Left lobe of liver (tissue), 2 donors: ENCODE results near the gene HIPK3. TPM values are rescaled to one million over a fixed set of nuclear protein-coding genes. Genes with fewer than 3 reads are reported as not detected.
"Not testable (repeated sequence)": the region's sequence is repeated elsewhere in the genome, so short reads cannot be mapped to it uniquely, and the experiment has no call there.

Source experiments
- ATAC-seq: fragments of 200-7000 bp; cut with Tn5 transposase; one replicate; pipeline ENCODE4 v1.9.1; 2020; ENCODE audit warnings: mild to moderate bottlenecking, moderate library complexity
- DNase-seq: peaks from one replicate; pipeline ENCODE4 v3.0.0-alpha.2; 2020; ENCODE audit warnings: low spot score
- total RNA-seq: library from RNA; stranded (reverse); gene quantifications from one replicate; pipeline ENCODE4 v1.2.1, GENCODE V29; 2021
- donor health status: DM: no; HTN: no; CAD: no; lungs with moderate emphysema.
- donor health status: DM: no; HTN: yes; CAD: no.

The HIPK3 gene
- total RNA-seq, 1 donor from 2014 or later, result 34.9 TPM

GRCh38 chr11:33258631-33259205 is 1.5 kb downstream of the HIPK3 start:
- no peak for DNase-seq
- ATAC-seq, result peak; percentile 46

- ATAC-seq (no peak), DNase-seq (no peak)
Measured at GRCh38 chr11:33259869-33260268, 2.7 kb downstream of the HIPK3 start.

GRCh38 chr11:33261350-33261749 is 4.2 kb downstream of the HIPK3 start:
- DNase-seq, ATAC-seq: not testable (repeated sequence)

GRCh38 chr11:33262011-33262645 is 4.9 kb downstream of the HIPK3 start:
- ATAC-seq, result no peak
- DNase-seq, result no peak

- DNase-seq (no peak), ATAC-seq (no peak)
Measured at GRCh38 chr11:33263549-33263948, 6.4 kb downstream of the HIPK3 start.

GRCh38 chr11:33264926-33265325 is 7.7 kb downstream of the HIPK3 start:
- DNase-seq, result no peak
- ATAC-seq, result no peak

GRCh38 chr11:33266393-33267215 is 9.4 kb downstream of the HIPK3 start:
- DNase-seq, result no peak

GRCh38 chr11:33268945-33269540 is 11.9 kb downstream of the HIPK3 start:
- DNase-seq, result no peak
- peak; percentile 26 for ATAC-seq

More at GRCh38 chr11:33266393-33267215, 9.4 kb downstream of the HIPK3 start:
- ATAC-seq, result peak; percentile 65

- ATAC-seq (no peak), DNase-seq (no peak)
Measured at GRCh38 chr11:33269822-33270221, 12.6 kb downstream of the HIPK3 start.

- ATAC-seq, result no peak
- DNase-seq, result no peak
Measured at GRCh38 chr11:33271059-33271458, 13.9 kb downstream of the HIPK3 start.

GRCh38 chr11:33272338-33273107 is 15.3 kb downstream of the HIPK3 start:
- DNase-seq (no peak), ATAC-seq (no peak)

GRCh38 chr11:33273656-33274055 is 16.5 kb downstream of the HIPK3 start:
- ATAC-seq (peak; percentile 31), DNase-seq (no peak)

- no peak for DNase-seq
- peak; percentile 84 for ATAC-seq
Measured at GRCh38 chr11:33280411-33280810, 23.2 kb downstream of the HIPK3 start.

- DNase-seq, result no peak
- ATAC-seq, result no peak
Measured at GRCh38 chr11:33281758-33282157, 24.6 kb downstream of the HIPK3 start.

GRCh38 chr11:33284818-33285217 is 27.6 kb downstream of the HIPK3 start:
- no peak for DNase-seq
- ATAC-seq, result no peak

GRCh38 chr11:33290319-33290718 is 33.1 kb downstream of the HIPK3 start:
- DNase-seq, result no peak

GRCh38 chr11:33291004-33291777 is 34.0 kb downstream of the HIPK3 start:
- ATAC-seq (peak; percentile 87), DNase-seq (no peak)

More at GRCh38 chr11:33290319-33290718, 33.1 kb downstream of the HIPK3 start:
- no peak for ATAC-seq

GRCh38 chr11:33292311-33292710 is 35.1 kb downstream of the HIPK3 start:
- ATAC-seq (no peak), DNase-seq (no peak)

GRCh38 chr11:33294224-33294623 is 37.0 kb downstream of the HIPK3 start:
- ATAC-seq, result no peak
- no peak for DNase-seq

GRCh38 chr11:33294797-33295196 is 37.6 kb downstream of the HIPK3 start:
- DNase-seq (no peak), ATAC-seq (no peak)
